ENCODE measurements around the gene PML. TPM values are rescaled to one million over a fixed set of nuclear protein-coding genes. Genes with fewer than 3 reads are reported as not detected.

The PML gene
- total and polyA plus RNA-seq, 4 donors, result 8.2 to 15.2 (median 10.8) TPM

- no peak overlapping the region for H3K9ac ChIP-seq (ENCODE audit: low read depth in 1 of 2, low read length in 2 of 2)
- no peak for DNase-seq (ENCODE audit: low spot score)
- peaks cover 0 to 20% (median 0%) of the 10 kb centered on the region in 4 donors for H3K36me3 ChIP-seq (ENCODE audit: control insufficient read depth in 4 of 4, insufficient read depth in 3 of 4, low read depth in 1 of 4, low read length in 3 of 4)
- H3K27me3 ChIP-seq (ENCODE audit: control insufficient read depth in 4 of 4, insufficient read depth in 4 of 4, low read length in 3 of 4), result no peaks in the 10 kb centered on the region
- H3K9me3 ChIP-seq (ENCODE audit: control insufficient read depth in 4 of 4, low read length in 3 of 4), result no peaks in the 10 kb centered on the region
- H3K4me1 ChIP-seq (ENCODE audit: control insufficient read depth in 4 of 4, insufficient read depth in 4 of 4, low read length in 3 of 4), result peaks cover 0 to 5% (median 4%) of the 10 kb centered on the region in 4 donors
- WGBS, result 71% methylated on average over 10 of the region's 10 CpGs
- H3K27ac ChIP-seq (ENCODE audit: low read depth in 1 of 2, low read length in 2 of 2), result no peak overlapping the region
- no peak overlapping the region for H3K4me3 ChIP-seq (ENCODE audit: low read depth in 1 of 3, low read length in 3 of 3)
- TF ChIP-seq EGR1 (IDR thresholded peaks at IDR 0.05; ENCODE audit: low read depth in 2 of 2) (no peak), GABPA (IDR thresholded peaks at IDR 0.05 in 1 of 2, conservative IDR thresholded peaks at IDR 0.05 in 1 of 2) (no peak), JUND (IDR thresholded peaks at IDR 0.05) (no peak), REST (IDR thresholded peaks at IDR 0.05) (no peak), NR2F2 (IDR thresholded peaks at IDR 0.05) (no peak), HNF4A (conservative IDR thresholded peaks at IDR 0.05) (no peak), FOXA1 (IDR thresholded peaks at IDR 0.05) (no peak), SP1 (IDR thresholded peaks at IDR 0.05) (no peak), TAF1 (conservative IDR thresholded peaks at IDR 0.05) (no peak), HNF4G (IDR thresholded peaks at IDR 0.05) (no peak), RAD21 (IDR thresholded peaks at IDR 0.05) (no peak)
Measured at GRCh38 chr15:73983211-73983727, 11.2 kb upstream of the PML start.

- no peaks in the 10 kb centered on the region for H3K9me3 ChIP-seq (ENCODE audit: control insufficient read depth in 4 of 4, low read length in 3 of 4)
- 96% methylated on average over 9 of the region's 9 CpGs for WGBS
- no peak for TF ChIP-seq JUND (IDR thresholded peaks at IDR 0.05)
- TF ChIP-seq RAD21 (IDR thresholded peaks at IDR 0.05), result no peak
- no peak for TF ChIP-seq NR2F2 (IDR thresholded peaks at IDR 0.05)
- no peak for TF ChIP-seq SP1 (IDR thresholded peaks at IDR 0.05)
- TF ChIP-seq GABPA (IDR thresholded peaks at IDR 0.05 in 1 of 2, conservative IDR thresholded peaks at IDR 0.05 in 1 of 2), result no peak
- no peak for TF ChIP-seq HNF4A (conservative IDR thresholded peaks at IDR 0.05)
- no peak overlapping the region for H3K9ac ChIP-seq (ENCODE audit: low read depth in 1 of 2, low read length in 2 of 2)
- H3K27me3 ChIP-seq (ENCODE audit: control insufficient read depth in 4 of 4, insufficient read depth in 4 of 4, low read length in 3 of 4), result no peaks in the 10 kb centered on the region
- no peak overlapping the region for H3K4me3 ChIP-seq (ENCODE audit: low read depth in 1 of 3, low read length in 3 of 3)
- peaks cover 0 to 20% (median 0%) of the 10 kb centered on the region in 4 donors for H3K36me3 ChIP-seq (ENCODE audit: control insufficient read depth in 4 of 4, insufficient read depth in 3 of 4, low read depth in 1 of 4, low read length in 3 of 4)
- peaks cover 0 to 5% (median 4%) of the 10 kb centered on the region in 4 donors for H3K4me1 ChIP-seq (ENCODE audit: control insufficient read depth in 4 of 4, insufficient read depth in 4 of 4, low read length in 3 of 4)
- H3K27ac ChIP-seq (ENCODE audit: low read depth in 1 of 2, low read length in 2 of 2), result no peak overlapping the region
- no peak for DNase-seq (ENCODE audit: low spot score)
Measured at GRCh38 chr15:73983773-73984172, 10.7 kb upstream of the PML start.

- no peak overlapping the region for H3K9ac ChIP-seq (ENCODE audit: low read depth in 1 of 2, low read length in 2 of 2)
- H3K4me1 ChIP-seq (ENCODE audit: control insufficient read depth in 4 of 4, insufficient read depth in 4 of 4, low read length in 3 of 4), result peaks cover 0 to 5% (median 4%) of the 10 kb centered on the region in 4 donors
- H3K36me3 ChIP-seq (ENCODE audit: control insufficient read depth in 4 of 4, insufficient read depth in 3 of 4, low read depth in 1 of 4, low read length in 3 of 4), result peaks cover 0 to 20% (median 0%) of the 10 kb centered on the region in 4 donors
- DNase-seq (ENCODE audit: low spot score), result no peak
- H3K27me3 ChIP-seq (ENCODE audit: control insufficient read depth in 4 of 4, insufficient read depth in 4 of 4, low read length in 3 of 4), result no peaks in the 10 kb centered on the region
- no peak overlapping the region for H3K4me3 ChIP-seq (ENCODE audit: low read depth in 1 of 3, low read length in 3 of 3)
- no peak overlapping the region for H3K27ac ChIP-seq (ENCODE audit: low read depth in 1 of 2, low read length in 2 of 2)
- WGBS, result 87% methylated on average over 13 of the region's 13 CpGs
- H3K9me3 ChIP-seq (ENCODE audit: control insufficient read depth in 4 of 4, low read length in 3 of 4), result no peaks in the 10 kb centered on the region
- TF ChIP-seq MAX (IDR thresholded peaks at IDR 0.05) (no peak), SP1 (IDR thresholded peaks at IDR 0.05) (no peak), JUND (IDR thresholded peaks at IDR 0.05) (no peak), REST (IDR thresholded peaks at IDR 0.05) (no peak), RXRA (IDR thresholded peaks at IDR 0.05) (no peak), ATF3 (IDR thresholded peaks at IDR 0.05) (no peak), HNF4G (IDR thresholded peaks at IDR 0.05) (no peak), TAF1 (conservative IDR thresholded peaks at IDR 0.05) (no peak)
Measured at GRCh38 chr15:73984208-73984979, 10.1 kb upstream of the PML start.

All from liver (tissue), 9 donors.